Endothelial cell of umbilical vein (primary cell): ENCODE measurements around the gene ST6GALNAC3. TPM values are rescaled to one million over a fixed set of nuclear protein-coding genes. Genes with fewer than 3 reads are reported as not detected.

Experiments
- BruUV-seq: library from RNA; stranded (reverse); fragments of 400-500 nt; replicated peaks from 2 replicates; lab custom pipeline; 2021; lab: Mats Ljungman, UMichigan
- CTCF ChIA-PET: fragments of 300-600, 350-600 bp; sonication (Branson Sonifier 250); formaldehyde crosslinking; loops from one replicate; lab custom pipeline; 2021; ENCODE audit warnings: antibody characterized with exemption, inconsistent platforms; lab: Charles Lee
- POLR2A ChIA-PET: fragments of 300-600, 350-600 bp; sonication (Branson Sonifier 250); formaldehyde crosslinking; loops from one replicate; lab custom pipeline; 2021; ENCODE audit warnings: antibody characterized with exemption, inconsistent platforms; lab: Charles Lee
- DNase-seq: peaks from one replicate; pipeline ENCODE4 v3.0.0-alpha.2; 2011; ENCODE audit warnings: low read depth, low spot score
- FAIRE-seq: peaks from 2 replicates; lab custom pipeline; 2011; peaks lifted over from hg19 to GRCh38; lab: Jason Lieb, UNC
- H2AFZ ChIP-seq: 2 replicates; pipeline ENCODE4 v1.6.0; 2012; ENCODE audit warnings: low read depth, low read length, control low read depth, inconsistent platforms
- H3K27ac ChIP-seq: 2 replicates; pipeline ENCODE4 v1.5.1; 2011; ENCODE audit warnings: low read depth, mild to moderate bottlenecking, control low read depth, low read length, moderate library complexity; ENCODE audit not compliant: insufficient read depth
- H3K27me3 ChIP-seq, 2 experiments: 2 replicates each; pipeline versions ENCODE4 v1.6.0 to v1.6.1; 2011; ENCODE audit warnings: low read length in 2 of 2, mixed read lengths in 1 of 2; ENCODE audit not compliant: control insufficient read depth in 2 of 2, insufficient read depth in 2 of 2
- H3K36me3 ChIP-seq, 2 experiments: 2 replicates in 1 of 2; 3 replicates in 1 of 2; pipeline ENCODE4 v1.5.1; 2011; ENCODE audit warnings: low read length in 2 of 2, mild to moderate bottlenecking in 1 of 2, moderate library complexity in 1 of 2; ENCODE audit not compliant: control insufficient read depth in 2 of 2, insufficient read depth in 2 of 2; ENCODE audit errors: extremely low read depth in 1 of 2
- H3K4me1 ChIP-seq: 3 replicates; pipeline ENCODE4 v1.5.1; 2011; ENCODE audit warnings: mild to moderate bottlenecking, low read length; ENCODE audit not compliant: control insufficient read depth, insufficient read depth; ENCODE audit errors: extremely low read depth
- H3K4me2 ChIP-seq: 2 replicates; pipeline ENCODE4 v1.6.1; 2011; ENCODE audit warnings: low read length, control low read depth, mixed read lengths; ENCODE audit not compliant: insufficient read depth
- H3K4me3 ChIP-seq, 3 experiments: fragments of 200-600 bp in 1 of 3; sonication (generic), shearing (Covaris generic) in 1 of 3; replicated peaks in 1 of 3; 2 replicates each; pipeline ENCODE4 v1.5.1; 2011 to 2016; ENCODE audit warnings: control low read depth in 3 of 3, low read length in 3 of 3, mild to moderate bottlenecking in 2 of 3, inconsistent platforms in 1 of 3, low read depth in 1 of 3, moderate library complexity in 1 of 3; ENCODE audit not compliant: insufficient read depth in 1 of 3
- H3K79me2 ChIP-seq: 2 replicates; pipeline ENCODE4 v1.6.0; 2012; ENCODE audit warnings: low read length, inconsistent platforms; ENCODE audit not compliant: control insufficient read depth, insufficient read depth
- H3K9ac ChIP-seq: replicated peaks from 2 replicates; pipeline ENCODE3; 2011; ENCODE audit warnings: low read length, control low read depth; ENCODE audit not compliant: insufficient read depth; ENCODE audit errors: extremely low read depth
- H3K9me1 ChIP-seq: replicated peaks from 3 replicates; pipeline ENCODE4 v1.6.0; 2011; ENCODE audit warnings: mild to moderate bottlenecking, low read length; ENCODE audit not compliant: control insufficient read depth, insufficient read depth; ENCODE audit errors: extremely low read depth
- H3K9me3 ChIP-seq: replicated peaks from 2 replicates; pipeline ENCODE4 v1.5.1; 2012; ENCODE audit warnings: low read length, inconsistent platforms; ENCODE audit not compliant: control insufficient read depth, insufficient read depth
- H4K20me1 ChIP-seq: replicated peaks from 2 replicates; pipeline ENCODE3; 2011; ENCODE audit warnings: mild to moderate bottlenecking, low read length; ENCODE audit not compliant: control insufficient read depth, insufficient read depth; ENCODE audit errors: extremely low read depth
- CTCF ChIP-seq, 2 donors: IDR thresholded peaks; 1 replicate in 1 of 2; 2 replicates in 1 of 2; pipeline ENCODE4 v1.5.1; 2011; ENCODE audit warnings: low read length in 2 of 2, mild to moderate bottlenecking in 2 of 2, moderate library complexity in 2 of 2, control low read depth in 1 of 2, inconsistent platforms in 1 of 2, low read depth in 1 of 2; ENCODE audit not compliant: insufficient read depth in 1 of 2; ENCODE audit errors: extremely low read depth in 1 of 2
- EZH2 ChIP-seq: IDR thresholded peaks from 2 replicates; pipeline ENCODE4 v1.6.1; 2012; ENCODE audit warnings: borderline replicate concordance, low read depth, mild to moderate bottlenecking, moderate library complexity, low read length, inconsistent platforms; ENCODE audit not compliant: severe bottlenecking
- FOS ChIP-seq: IDR thresholded peaks from 2 replicates; pipeline ENCODE4 v1.6.1; 2011; ENCODE audit warnings: mild to moderate bottlenecking, low read length, moderate library complexity, borderline replicate concordance; ENCODE audit not compliant: insufficient read depth
- GATA2 ChIP-seq: IDR thresholded peaks from 2 replicates; pipeline ENCODE4 v1.7.0; 2011; ENCODE audit warnings: low read depth, mild to moderate bottlenecking, moderate library complexity, mixed read lengths, low read length; ENCODE audit not compliant: insufficient read length, insufficient read depth
- JUN ChIP-seq: IDR thresholded peaks from 2 replicates; pipeline ENCODE4 v1.6.1; 2011; ENCODE audit warnings: borderline replicate concordance, low read depth; ENCODE audit not compliant: insufficient read length, insufficient read depth
- MAX ChIP-seq: IDR thresholded peaks from 2 replicates; pipeline ENCODE4 v1.6.1; 2011; ENCODE audit not compliant: insufficient read depth, insufficient read length
- MYC ChIP-seq: IDR thresholded peaks from one replicate; pipeline ENCODE4 v1.6.1; 2011; ENCODE audit warnings: mild to moderate bottlenecking, low read depth, low read length
- POLR2AphosphoS5 ChIP-seq: IDR thresholded peaks from 2 replicates; pipeline ENCODE4 v1.6.1; 2012; ENCODE audit warnings: low read depth, mild to moderate bottlenecking, control low read depth, low read length, moderate library complexity; ENCODE audit not compliant: insufficient read depth
- dilution Hi-C: fragments of 300-500 bp; cut with MboI; formaldehyde crosslinking; loops from one replicate; pipeline ENCODE4 v1.15.0; 2019; ENCODE audit warnings: low sequenced_read_pairs; ENCODE audit not compliant: extremely low pct_ligation_motif_present
- intact Hi-C: fragments of 100-400 bp; cut with micrococcal nuclease; formaldehyde crosslinking; loops from one replicate; pipeline ENCODE4 v1.10.0; 2022
- polyA plus RNA-seq, 4 experiments: library from polyadenylated mRNA; depleted of rRNA in 3 of 4; stranded (reverse) in 3 of 4; unstranded in 1 of 4; fragments of >200 nt; gene quantifications; 2 replicates each; pipeline versions ENCODE4 v1.2.1 to v1.2.3, GENCODE V29; 2011 to 2012; ENCODE audit warnings: missing spikeins in 1 of 4
- total RNA-seq: library from RNA; stranded (reverse); gene quantifications from 2 replicates; pipeline ENCODE4 v1.2.3, GENCODE V29; 2021

ST6GALNAC3 gene
- total and polyA plus RNA-seq, 2 donors (not counting 3 experiments of a cell fraction or from before 2014, with no cell fraction given) = 7.6 to 48.3 TPM

GRCh38 chr1:76576876-76577524 is 502.5 kb downstream of the ST6GALNAC3 start:
- intact Hi-C loops = no loop called here
- Histone ChIP-seq H4K20me1 (no peaks in the 10 kb centered on the region), H3K27ac (no peak overlapping the region), H3K36me3 (no peaks in the 10 kb centered on the region), H3K4me2 (no peak overlapping the region), H3K4me1 (no peaks in the 10 kb centered on the region), H3K9me1 (no peaks in the 10 kb centered on the region), H3K79me2 (no peaks in the 10 kb centered on the region), H2AFZ (no peak overlapping the region), H3K4me3 (no peak overlapping the region), H3K9ac (no peak overlapping the region), H3K9me3 (no peaks in the 10 kb centered on the region), H3K27me3 (no peaks in the 10 kb centered on the region)
- POLR2A ChIA-PET = no interaction called here
- no TSS peak for BruUV-seq
- DNase-seq (no peak), FAIRE-seq (no peak)
- dilution Hi-C loops = no loop called here
- CTCF ChIA-PET = no interaction called here
- TF ChIP-seq MYC (no peak), POLR2AphosphoS5 (no peak), MAX (no peak), EZH2 (no peak), FOS (no peak), GATA2 (no peak), JUN (no peak), CTCF (IDR thresholded peaks at IDR 0.05; ENCODE audit: extremely low read depth in 1 of 2, insufficient read depth in 1 of 2, low read depth in 1 of 2, low read length in 2 of 2) (no peak)
